Right kidney (tissue), 1 donor: ENCODE data around the gene RASL12.
"Not testable (repeated sequence)": the region's sequence is repeated elsewhere in the genome, so short reads cannot be mapped to it uniquely, and the experiment has no call there.

ENCODE experiments used
- DNase-seq: peaks from one replicate; pipeline ENCODE4 v3.0.0-alpha.2; 2016

Gene RASL12

DNA sequence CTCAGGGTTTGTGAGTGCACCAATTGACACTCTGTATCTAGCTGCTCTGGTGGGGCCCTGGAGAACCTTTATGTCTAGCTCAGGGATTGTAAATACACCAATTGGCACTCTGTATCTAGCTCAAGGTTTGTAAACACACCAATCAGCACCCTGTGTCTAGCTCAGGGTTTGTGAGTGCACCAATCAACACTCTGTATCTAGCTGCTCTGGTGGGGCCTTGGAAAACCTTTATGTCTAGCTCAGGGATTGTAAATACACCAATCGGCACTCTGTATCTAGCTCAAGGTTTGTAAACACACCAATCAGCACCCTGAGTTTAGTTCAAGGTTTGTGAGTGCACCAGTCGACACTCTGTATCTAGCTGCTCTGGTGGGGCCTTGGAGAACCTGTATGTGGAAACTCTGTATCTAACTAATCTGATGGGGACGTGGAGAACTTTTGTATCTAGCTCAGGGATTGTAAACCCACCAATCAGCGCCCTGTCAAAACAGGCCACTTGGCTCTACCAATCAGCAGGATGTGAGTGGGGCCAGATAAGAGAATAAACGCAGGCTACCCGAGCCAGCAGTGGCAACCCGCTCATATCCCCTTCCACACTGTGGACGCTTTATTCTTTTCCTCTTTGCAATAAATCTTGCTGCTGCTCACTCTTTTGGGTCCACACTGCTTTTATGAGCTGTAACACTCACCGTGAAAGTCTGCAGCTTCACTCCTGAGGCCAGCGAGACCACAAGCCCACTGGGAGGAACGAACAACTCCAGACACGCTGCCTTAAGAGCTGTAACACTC lies 8.0 kb upstream of the RASL12 start:
- not testable (repeated sequence) for DNase-seq

DNA sequence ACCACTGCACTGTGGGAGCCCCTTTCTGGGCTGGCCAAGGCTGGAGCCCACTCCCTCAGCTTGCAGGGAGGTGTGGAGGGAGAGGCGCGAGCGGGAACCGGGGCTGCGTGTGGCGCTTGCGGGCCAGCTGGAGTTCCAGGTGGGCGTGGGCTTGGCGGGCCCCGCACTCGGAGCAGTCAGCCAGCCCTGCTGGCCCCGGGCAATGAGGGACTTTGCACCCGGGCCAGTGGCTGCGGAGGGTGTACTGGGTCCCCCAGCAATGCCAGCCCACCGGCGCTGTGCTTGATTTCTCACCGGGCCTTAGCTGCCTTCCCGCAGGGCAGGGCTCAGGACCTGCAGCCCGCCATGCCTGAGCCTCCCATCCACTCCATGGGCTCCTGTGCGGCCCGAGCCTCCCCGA lies 7.2 kb upstream of the RASL12 start:
- not testable (repeated sequence) for DNase-seq

DNA sequence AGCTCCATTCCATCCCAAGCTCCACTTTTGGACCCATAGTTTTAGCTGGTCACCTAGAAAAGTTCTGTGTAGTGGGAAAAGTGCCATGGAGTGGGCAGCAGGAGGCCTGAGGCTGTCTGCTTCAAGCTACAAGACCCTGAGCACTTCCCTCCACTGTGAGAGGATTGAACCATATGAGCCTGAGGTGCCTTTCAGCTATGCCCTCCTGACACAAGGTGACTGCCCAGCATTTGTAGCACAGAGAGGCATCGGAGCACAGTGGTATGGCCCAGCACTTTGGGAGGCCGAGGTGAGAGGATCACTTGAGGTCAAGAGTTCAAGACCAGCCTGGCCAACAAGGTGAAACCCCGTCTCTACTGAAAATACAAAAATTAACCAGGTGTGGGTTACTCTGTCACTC lies 4.8 kb upstream of the RASL12 start:
- DNase-seq, result no peak

DNA sequence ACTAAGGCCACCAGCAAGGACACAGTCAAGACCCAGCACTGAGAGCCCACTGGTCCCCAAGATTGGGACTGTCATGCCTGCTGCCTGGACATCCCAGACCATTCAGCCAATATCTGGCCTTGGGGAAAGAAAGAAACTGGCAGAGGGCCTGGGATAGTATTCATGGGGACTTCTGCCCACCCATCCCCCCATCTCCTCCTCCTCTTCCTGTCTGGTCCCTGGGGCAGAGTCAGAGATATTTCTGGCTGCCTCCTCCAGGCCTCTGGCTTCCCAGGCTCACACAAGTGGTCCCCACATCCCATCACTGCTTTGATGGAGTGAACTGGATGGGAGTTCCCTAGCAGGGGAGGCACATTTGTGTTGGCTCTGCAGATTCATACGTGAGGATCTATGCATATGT lies 4.2 kb upstream of the RASL12 start:
- DNase-seq, result no peak

DNA sequence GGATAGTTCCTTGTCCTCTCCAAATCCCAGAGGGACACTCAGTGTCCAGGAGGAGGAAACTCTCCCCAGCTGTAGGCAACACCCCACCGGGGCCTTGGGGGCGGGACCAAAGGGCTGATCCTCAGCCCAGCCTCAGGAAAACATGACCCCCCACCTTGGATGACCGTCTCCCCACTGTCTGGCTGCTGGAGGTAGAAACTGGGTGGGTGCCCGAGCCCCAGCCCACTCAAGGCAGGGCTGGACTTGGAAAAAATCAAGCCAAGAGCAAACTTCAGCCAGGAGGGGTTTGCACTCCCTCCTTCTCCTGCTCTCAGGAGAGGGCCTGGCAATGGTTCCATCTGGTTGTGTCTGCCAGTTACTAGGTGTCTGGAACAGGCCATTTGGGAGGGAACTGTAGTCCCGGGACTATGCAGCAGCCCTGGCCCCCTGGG lies 3.6 kb upstream of the RASL12 start:
- no peak for DNase-seq

DNA sequence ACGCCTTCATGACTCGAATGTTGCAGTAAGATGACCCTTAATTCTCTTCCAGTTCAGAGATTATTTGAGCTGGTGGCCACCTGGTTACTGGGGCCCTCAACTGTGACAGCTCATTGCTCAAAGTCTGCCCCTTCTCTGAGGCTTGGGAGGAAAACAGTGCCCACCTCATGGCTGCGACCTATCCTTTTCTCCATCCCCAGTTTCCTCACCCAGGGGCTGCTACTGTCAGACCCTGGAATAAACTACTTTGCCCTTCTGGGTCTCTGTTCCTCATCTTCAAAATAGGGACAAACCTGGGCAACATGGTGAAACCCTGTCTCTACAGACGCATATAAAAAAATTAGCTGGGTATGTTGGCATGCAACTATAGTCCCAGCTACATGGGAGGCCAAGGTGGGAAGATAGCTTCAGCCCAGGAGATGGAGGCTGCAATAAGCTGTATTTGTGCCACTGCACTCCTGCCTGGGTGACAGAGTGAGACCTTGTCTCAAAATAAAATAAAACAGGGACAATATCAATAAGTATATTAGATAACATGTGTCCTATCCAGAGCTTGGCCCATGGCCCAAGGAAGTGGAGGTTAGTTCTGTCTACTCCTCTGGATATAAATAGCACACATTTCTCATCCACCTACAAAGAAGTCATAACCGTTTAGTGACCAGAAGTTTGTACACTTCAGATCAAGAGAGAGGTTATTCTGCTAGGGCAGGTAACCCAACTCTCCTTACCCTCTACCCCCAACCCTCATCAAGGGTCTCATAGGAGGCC lies 2.2 kb upstream of the RASL12 start:
- DNase-seq, result no peak

DNA sequence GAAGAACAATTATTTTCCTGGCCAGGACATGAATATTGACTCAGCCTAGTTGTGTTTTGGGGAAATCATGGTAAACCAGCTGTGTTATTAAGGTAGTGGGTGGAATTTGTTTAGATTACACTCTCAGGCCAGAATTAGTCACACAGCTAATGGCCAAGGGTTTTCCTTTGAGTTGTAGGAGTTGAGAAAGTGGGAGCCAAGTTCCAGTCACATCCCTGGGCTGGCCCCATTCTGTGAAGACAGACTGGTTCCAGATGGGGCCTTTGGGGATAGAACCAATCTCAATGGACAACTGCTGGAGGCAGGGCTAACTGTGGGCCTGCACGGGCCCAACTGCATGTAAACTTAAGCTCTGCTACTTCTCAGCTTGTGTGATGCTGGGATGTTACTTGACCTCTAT lies 1.4 kb upstream of the RASL12 start:
- no peak for DNase-seq

DNA sequence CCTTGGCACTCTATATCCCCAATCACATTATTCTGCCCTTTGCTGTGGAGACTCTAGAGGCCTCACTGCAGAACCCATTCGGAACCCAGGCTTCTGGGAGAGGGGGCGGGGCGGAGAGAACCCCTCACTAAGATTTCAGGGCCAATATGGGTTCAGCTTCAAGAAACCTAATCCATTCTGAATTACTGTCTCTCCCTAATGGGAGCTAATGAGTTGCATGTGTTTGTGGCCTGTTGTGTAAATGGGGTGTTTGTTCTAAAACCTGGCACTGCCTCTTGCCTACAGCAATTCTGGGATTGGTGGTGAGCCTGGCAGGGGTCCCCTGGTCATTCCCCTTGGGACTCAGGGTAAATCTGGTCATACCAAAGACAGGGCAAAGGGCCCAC lies 605 bp upstream of the RASL12 start:
- no peak for DNase-seq

DNA sequence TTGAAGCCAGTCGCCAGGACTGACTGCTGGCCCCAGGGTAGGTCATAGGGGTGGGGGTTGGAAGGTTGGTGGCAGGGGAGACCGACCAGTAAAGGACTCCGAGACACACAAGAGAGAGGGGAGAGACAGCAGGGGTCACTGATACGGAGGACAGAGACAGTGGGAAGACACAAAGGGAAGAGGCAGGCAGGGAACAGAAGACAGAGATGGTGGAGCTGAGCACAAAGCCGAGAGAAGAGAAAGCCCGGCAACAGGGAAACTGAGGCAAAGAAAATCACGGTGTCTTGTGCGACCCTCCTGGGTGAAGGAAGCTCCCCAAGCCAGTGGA lies 510 bp downstream of the RASL12 start:
- DNase-seq, result no peak

DNA sequence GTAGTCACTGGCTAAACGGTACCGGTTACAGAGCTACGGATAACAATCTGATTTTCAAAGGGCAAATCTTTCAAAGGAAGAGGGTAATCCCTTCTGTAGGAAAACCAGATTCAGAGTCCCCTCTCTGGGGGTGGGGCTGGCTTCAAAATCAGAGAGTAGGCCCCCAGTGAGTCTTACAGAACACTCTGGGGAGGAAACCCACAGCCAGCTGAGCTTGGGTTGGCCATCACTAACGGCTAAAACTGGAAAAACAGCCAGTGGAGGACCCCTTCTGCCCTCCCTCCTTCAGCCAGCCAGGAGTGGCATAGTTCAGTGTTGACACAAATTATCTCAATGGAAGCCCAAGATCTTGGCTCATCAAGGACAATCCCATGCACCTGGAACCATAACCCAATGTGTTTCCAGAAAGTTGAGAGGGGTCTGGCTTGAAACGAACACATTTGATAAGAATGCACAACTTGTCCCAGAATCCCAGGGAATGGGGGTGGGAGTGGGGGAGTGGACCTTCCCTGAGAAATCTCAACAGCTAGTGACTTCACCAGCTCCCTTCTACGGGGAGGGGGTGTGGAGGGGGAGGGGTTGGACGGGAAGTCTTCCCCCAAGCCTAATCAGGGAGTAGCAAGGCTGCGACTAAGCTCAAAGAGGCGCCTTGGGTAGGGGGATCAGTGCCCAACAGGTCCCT lies 1.0 kb downstream of the RASL12 start:
- no peak for DNase-seq

DNA sequence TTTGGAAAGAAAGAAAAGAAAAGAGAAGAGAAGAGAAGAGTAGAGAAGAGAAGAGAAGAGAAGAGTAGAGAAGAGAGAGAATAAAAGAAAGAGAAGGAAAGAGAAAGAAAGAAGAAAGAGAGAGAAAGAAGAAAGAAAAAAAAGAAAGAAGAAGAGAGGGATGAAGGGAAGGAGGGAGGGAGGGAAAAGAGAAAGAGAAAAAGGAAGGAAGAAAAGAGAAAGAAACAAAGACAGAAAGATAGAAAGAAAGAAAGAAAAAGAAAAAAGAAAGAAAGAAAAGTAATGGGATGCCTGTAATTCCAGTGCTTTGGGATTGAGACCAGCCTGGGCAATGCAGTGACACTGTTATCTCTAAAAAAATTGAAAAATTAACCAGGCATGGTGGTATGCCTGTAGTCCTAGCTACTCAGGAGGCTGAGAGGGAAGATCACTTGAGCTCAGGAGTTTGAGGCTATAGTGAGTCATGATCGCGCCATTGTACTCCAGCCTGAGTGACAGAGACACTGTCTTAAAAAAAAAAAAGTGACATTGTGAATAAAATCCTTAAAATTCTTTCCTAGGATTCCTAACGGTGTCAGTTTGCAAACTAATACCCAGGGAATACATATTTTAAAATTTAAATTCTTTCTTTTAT lies 1.7 kb downstream of the RASL12 start:
- DNase-seq, result no peak

DNA sequence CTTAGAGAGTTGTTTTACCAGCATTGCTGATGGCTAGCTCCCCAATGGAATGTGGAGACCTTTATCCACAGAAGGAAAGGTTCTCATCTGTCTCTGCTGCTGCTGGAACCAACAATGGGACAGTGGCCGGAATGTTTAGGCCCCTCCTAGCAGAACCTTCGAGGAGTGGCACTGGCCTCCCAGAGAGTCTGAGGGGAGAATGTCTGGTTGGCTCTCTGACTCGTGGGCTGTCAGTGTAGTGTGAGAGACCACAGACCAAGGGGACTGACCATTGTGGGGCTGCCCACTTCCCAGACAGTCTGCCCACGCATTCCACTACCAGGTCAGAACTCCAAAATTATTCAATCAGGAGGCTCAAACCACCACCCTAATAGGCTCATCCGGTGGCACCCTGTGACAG lies 5.1 kb downstream of the RASL12 start:
- DNase-seq, result no peak

DNA sequence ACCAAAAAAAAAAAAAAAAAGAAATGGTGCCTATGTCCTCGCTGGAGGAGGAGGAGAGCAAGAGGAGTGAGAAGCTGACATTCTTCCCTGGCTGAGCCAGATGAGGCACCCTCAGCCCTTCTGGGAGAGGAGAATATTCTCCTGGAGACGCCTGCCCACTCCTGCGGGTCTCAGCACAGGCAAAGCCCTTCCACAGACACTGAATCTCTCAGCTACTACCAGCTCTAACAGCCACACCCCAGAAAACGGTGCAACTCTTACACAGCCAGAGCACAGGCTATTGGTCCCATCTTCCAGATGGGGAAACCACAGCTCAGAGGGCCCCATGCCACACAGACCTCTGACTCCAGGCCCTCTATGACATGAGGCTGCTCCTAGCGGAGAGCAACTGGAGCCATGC lies 5.7 kb downstream of the RASL12 start:
- no peak for DNase-seq

DNA sequence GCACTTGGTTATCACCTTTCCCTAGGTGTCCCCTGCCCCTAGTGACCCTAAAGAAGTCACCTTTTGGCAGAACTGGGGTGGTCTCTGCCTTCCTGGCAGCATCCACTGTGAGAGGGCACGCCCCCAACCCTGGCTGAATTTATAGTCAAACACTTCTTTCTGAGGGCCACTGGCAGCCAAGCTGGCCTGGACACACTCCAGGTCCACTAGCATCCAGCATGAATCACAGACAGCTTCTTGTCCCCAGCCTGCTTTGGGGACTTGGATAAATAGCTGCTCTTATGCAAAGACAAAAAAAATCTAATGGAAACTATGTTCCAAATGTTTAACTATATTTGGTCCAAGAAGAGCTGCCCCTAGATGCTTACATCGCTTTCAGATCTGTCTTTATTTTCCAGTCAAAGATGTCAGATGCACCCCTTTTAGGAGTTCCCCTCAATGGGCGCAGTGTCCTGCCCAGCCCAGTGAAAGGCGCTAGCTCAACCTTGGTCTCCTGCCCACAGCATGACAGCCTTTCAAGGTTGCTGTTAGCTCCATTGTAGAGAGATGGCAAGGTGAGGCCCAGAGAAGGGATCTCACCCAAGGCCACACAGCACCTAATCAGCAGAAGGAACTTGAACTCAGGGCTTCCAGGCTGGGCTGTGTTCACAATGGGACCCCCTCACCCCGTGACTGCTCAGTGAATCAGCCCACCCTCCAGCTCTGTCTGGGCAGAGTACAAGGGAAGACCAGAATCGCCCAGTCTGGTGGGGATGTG lies 7.0 kb downstream of the RASL12 start:
- no peak for DNase-seq

DNA sequence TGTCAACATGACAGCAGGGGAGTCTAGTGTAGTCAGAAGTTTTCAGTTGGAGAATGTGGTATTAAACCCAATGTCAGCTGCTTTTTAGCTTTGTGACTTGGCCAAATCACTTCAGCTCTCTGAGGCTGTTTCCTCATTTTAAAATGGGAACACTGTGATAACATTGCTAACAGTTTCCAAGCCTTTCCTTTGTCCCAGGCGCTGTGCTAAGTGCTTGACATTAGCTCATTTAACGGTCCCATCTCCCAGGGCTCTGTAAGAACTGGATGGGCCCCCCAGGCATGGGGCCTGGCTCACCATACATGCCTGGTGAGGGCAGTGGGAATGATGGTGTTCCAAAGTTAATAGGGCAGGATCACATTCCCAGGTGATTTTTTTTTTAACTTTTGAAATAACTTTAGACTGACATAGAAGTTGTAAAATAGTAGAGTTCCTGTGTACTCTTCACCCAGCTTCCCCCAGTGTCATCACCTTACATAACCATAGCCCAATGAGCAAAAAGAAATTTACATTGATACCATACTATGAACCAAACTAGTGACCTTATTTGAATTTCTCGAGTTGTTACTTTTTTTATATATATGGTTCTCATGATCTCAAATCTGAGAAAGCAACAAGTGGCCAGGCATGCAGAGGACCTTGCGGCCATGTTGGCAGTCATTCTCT lies 7.7 kb downstream of the RASL12 start:
- no peak for DNase-seq

DNA sequence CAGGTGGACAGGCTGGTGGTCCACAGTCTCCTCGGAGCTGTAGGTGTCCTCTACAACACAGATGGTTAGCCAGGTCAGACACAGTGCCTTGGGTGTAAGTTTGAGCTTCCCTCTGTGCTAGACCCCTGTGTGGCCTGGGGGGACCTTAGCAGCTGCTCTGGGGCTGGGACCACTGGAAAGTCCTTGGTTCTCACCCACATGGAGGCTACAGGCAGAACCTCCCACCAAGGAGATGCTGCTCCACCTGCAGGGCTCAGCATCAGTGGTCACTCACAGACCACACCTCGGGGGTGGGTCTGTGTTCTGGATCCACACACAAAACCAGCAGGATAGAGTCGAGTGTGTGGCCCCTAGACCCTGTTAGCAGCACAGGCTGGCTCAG lies 8.4 kb downstream of the RASL12 start:
- no peak for DNase-seq

DNA sequence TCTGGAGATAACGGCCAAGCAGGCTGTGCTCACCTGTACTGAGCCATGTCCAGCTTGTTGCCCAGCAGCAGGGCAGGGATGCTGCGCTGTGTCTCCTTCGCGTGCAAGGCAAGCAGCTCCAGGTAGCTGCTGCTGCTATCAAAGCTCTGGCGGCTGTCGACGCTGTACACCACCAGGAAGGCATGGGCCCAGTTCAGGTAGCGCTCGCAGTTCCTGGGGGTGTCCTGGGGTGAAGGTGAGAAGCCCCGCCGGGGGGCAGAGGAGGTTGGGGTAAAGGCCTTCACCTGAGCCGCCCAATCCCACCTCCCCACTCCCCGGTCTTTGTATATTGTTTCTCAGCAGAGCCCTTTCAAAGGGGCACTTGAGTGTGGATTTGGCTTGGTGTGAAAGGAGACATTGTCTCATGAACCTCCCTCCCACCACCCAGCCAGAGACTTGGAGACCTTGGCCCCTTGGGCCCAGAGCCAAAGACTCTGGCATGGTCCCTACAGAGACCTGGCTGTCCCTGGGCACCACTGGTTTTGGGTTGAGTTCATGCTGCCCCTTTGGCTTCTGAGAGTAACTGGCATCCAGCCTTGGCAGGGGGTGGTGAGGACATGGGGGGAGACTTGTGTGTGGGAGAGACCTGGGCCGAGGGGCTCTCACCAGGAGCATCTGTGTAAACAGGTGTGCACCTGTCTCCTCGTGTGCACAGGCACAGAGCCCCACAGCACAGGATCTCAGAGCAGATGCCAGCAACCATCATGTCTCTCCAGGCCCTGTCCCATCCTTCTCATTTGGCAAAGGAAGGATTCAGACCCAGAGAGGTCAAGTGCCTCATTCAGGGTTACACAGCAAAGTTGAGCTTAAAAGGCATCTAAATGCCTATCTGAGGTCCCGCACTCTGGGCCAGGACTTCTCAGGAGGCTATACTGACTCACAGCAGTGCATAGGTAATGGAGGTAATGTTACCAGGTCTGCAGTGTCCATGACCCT lies 9.1 kb downstream of the RASL12 start:
- DNase-seq, result no peak

DNA sequence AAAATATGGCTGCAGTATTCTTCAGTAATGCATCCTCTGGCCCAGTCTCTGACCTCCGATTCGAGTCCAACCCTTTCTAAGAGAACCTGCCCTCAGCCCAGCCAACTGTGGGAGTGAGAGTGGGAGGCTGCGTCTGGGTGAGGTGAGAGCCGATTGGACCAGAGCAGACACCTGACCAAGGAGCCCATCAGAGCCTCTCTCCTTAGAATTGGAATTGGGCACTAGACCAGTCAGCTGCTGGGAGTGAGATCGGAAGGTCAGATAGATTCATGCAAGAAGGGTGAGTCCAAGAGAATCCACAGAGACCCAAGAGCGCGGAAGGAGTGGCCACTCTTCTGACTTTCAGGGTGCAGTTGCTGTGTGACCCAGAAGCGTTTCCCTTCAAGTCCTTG lies 10.2 kb downstream of the RASL12 start:
- DNase-seq, result no peak

DNA sequence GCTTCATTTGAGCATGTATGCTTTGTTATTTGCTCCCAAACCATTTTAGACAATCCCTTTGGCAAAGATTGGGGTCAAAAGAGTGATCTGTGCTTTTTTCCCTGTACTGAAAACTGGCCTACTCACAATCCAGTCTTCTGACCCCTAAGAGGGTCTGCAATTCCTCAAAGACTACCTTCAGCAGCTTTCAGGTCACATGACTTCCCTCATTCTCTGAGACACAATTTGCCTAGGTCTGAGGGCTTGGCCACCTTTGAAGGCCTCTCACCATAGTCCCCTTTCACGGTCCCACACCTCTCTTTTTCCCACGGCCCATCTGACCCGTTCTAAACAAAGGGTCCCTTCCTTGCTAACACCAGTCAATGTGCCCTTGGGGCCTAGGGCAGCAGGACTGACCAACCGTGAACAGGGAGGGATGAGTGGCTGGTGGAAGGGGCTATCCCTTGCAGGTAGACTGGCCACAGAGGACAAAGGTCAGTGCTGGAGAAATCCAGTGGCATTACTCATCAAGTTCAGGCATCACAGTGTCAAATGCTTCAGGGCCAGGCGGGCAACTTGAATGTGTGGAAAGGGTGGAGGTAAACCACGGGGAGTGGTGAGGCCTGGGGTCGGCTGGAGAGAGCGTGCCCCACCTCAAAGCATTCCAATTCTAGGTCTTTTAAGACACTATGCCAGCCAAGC lies 10.8 kb downstream of the RASL12 start:
- no peak for DNase-seq

DNA sequence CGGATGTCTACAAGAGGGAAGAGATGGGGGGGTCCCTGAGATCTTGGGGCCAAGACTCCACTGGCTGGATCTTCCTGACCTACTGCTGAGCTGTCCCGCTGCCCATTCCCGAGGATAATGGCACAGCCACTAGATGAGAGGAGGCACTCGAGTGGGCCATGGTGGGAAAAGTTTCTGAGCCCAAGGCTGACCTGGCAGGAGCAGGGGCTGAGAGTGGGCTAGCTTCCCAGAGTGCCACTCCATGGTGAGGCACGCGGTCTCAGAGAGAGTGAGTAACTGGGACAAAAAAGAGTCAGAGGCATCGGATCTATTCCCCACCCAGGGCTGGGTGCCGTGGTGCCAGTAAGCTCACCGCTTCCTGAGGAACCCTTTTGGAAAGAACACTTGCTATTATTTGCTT lies 11.7 kb downstream of the RASL12 start:
- no peak for DNase-seq
